Panc1 (cell line): ENCODE results near the gene AOAH. TPM values are rescaled to one million over a fixed set of nuclear protein-coding genes. Genes with fewer than 3 reads are reported as not detected.

ENCODE experiments used
- ATAC-seq: fragments of 200-7000 bp; cut with Tn5 transposase; 2 replicates; pipeline ENCODE4 v1.9.1; 2020; ENCODE audit warnings: mild to moderate bottlenecking, moderate library complexity
- BruUV-seq: library from RNA; stranded (reverse); fragments of 400-500 nt; replicated peaks from 2 replicates; lab custom pipeline; 2021; lab: Mats Ljungman, UMichigan
- CTCF ChIA-PET: fragments of 300-600 bp; sonication (Branson Sonifier 250); formaldehyde crosslinking; loops from one replicate; lab custom pipeline; 2022; ENCODE audit warnings: antibody characterized with exemption; lab: Charles Lee
- POLR2A ChIA-PET: fragments of 300-600 bp; sonication (Branson Sonifier 250); formaldehyde crosslinking; loops from one replicate; lab custom pipeline; 2022; ENCODE audit warnings: antibody characterized with exemption; lab: Charles Lee
- DNase-seq: peaks from one replicate; pipeline ENCODE4 v3.0.0-alpha.2; 2010; ENCODE audit warnings: low read depth, low spot score
- H3K27ac ChIP-seq: 2 replicates; pipeline ENCODE4 v1.5.1; 2011; ENCODE audit warnings: mild to moderate bottlenecking, low read length, inconsistent platforms
- H3K27me3 ChIP-seq: fragments of 200-500 bp; sonication (Bioruptor generic); 2 replicates; pipeline ENCODE4 v1.6.0; 2014; ENCODE audit warnings: low read length, inconsistent platforms; ENCODE audit not compliant: control insufficient read depth, insufficient read depth
- H3K36me3 ChIP-seq: fragments of 200-500 bp; sonication (Bioruptor generic); 2 replicates; pipeline ENCODE4 v1.5.1; 2014; ENCODE audit warnings: inconsistent platforms, mild to moderate bottlenecking, low read length, moderate library complexity; ENCODE audit not compliant: control insufficient read depth, insufficient read depth
- H3K4me1 ChIP-seq: 2 replicates; pipeline ENCODE4 v1.5.1; 2011; ENCODE audit warnings: inconsistent platforms, mild to moderate bottlenecking, low read length, moderate library complexity; ENCODE audit not compliant: control insufficient read depth, insufficient read depth
- H3K4me3 ChIP-seq, 2 experiments: 2 replicates each; pipeline ENCODE4 v1.5.1; 2011 to 2012; ENCODE audit warnings: low read depth in 2 of 2, low read length in 2 of 2, mild to moderate bottlenecking in 2 of 2, inconsistent platforms in 1 of 2, moderate library complexity in 1 of 2
- H3K9me3 ChIP-seq: fragments of 200-500 bp; sonication (Bioruptor generic); 2 replicates; pipeline ENCODE4 v1.5.1; 2014; ENCODE audit warnings: low read depth, mild to moderate bottlenecking, inconsistent platforms, low read length, moderate library complexity; ENCODE audit not compliant: control insufficient read depth, insufficient read depth
- POLR2AphosphoS5 ChIP-seq: IDR thresholded peaks from 2 replicates; pipeline ENCODE4 v1.6.1; 2012; ENCODE audit warnings: mild to moderate bottlenecking, low read depth, low read length, moderate library complexity
- SIN3A ChIP-seq: IDR thresholded peaks from 2 replicates; pipeline ENCODE4 v1.6.1; 2012; ENCODE audit warnings: low read depth, mild to moderate bottlenecking, low read length, moderate library complexity, borderline replicate concordance; ENCODE audit not compliant: insufficient read depth
- TCF7L2 ChIP-seq: IDR thresholded peaks from 2 replicates; pipeline ENCODE4 v1.6.1; 2011; ENCODE audit warnings: mild to moderate bottlenecking, low read depth, low read length, inconsistent platforms
- in situ Hi-C: cut with HindIII; loops from 2 replicates; pipeline ENCODE4 v1.10.0; 2016; ENCODE audit warnings: low sequenced_read_pairs, low pct_unique_long_range_greater_than_20kb
- intact Hi-C: fragments of 100-400 bp; cut with micrococcal nuclease; formaldehyde crosslinking; loops from one replicate; pipeline ENCODE4 v1.10.0; 2022; ENCODE audit not compliant: unreplicated experiment
- total RNA-seq: library from RNA; stranded (reverse); gene quantifications from one replicate; pipeline ENCODE4 v1.2.1, GENCODE V29; 2021; ENCODE audit not compliant: unreplicated experiment
- TF ChIP-seq, protein P1 (sequence below), 2 experiments: IDR thresholded peaks; 2 replicates each; pipeline ENCODE4 v1.6.1; 2011 to 2012; ENCODE audit warnings: low read depth in 2 of 2, control low read depth in 1 of 2, low read length in 1 of 2, mild to moderate bottlenecking in 1 of 2, moderate library complexity in 1 of 2; ENCODE audit not compliant: insufficient read depth in 1 of 2
- TF ChIP-seq, protein P2 (sequence below): fragments of 450-650 bp; IDR thresholded peaks from 2 replicates; pipeline ENCODE4 v1.5.1; 2017; ENCODE audit warnings: mild to moderate bottlenecking

Gene AOAH
- total RNA-seq, 1 experiment from 2014 or later = 0.31 TPM

DNA sequence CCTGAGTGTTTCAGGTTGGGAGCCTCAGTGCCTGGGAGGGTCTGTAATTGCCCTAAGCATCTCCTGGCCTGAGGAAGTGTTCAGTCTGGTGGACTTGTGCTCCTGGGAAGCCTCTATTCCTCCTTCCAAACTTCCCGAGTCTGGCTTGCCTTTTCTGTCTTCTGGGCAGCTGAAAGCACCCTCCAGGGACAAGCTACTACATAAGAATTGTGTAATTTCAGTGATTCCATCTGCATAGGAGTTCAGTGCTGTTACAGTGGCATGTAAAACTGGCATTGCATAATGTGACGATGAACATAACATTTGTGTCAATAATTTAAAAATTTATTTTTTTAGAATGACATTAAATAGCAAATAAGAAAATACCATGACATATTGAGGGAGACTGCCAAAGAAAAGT, 109.3 kb downstream of the AOAH start:
- no peaks in the 10 kb centered on the region for H3K27me3 ChIP-seq
- CTCF ChIA-PET = no interaction called here
- DNase-seq (no peak), ATAC-seq (no peak)
- no peaks in the 10 kb centered on the region for H3K36me3 ChIP-seq
- no peaks in the 10 kb centered on the region for H3K9me3 ChIP-seq
- BruUV-seq = no TSS peak
- POLR2A ChIA-PET = no interaction called here
- in situ Hi-C loops = no loop called here
- H3K4me1 ChIP-seq = no peaks in the 10 kb centered on the region
- no peak overlapping the region for H3K27ac ChIP-seq
- H3K4me3 ChIP-seq = no peak overlapping the region
- intact Hi-C loops = no loop called here
- TF ChIP-seq POLR2AphosphoS5 (no peak), TCF7L2 (no peak), SIN3A (no peak)
- TF ChIP-seq, protein P1, sequence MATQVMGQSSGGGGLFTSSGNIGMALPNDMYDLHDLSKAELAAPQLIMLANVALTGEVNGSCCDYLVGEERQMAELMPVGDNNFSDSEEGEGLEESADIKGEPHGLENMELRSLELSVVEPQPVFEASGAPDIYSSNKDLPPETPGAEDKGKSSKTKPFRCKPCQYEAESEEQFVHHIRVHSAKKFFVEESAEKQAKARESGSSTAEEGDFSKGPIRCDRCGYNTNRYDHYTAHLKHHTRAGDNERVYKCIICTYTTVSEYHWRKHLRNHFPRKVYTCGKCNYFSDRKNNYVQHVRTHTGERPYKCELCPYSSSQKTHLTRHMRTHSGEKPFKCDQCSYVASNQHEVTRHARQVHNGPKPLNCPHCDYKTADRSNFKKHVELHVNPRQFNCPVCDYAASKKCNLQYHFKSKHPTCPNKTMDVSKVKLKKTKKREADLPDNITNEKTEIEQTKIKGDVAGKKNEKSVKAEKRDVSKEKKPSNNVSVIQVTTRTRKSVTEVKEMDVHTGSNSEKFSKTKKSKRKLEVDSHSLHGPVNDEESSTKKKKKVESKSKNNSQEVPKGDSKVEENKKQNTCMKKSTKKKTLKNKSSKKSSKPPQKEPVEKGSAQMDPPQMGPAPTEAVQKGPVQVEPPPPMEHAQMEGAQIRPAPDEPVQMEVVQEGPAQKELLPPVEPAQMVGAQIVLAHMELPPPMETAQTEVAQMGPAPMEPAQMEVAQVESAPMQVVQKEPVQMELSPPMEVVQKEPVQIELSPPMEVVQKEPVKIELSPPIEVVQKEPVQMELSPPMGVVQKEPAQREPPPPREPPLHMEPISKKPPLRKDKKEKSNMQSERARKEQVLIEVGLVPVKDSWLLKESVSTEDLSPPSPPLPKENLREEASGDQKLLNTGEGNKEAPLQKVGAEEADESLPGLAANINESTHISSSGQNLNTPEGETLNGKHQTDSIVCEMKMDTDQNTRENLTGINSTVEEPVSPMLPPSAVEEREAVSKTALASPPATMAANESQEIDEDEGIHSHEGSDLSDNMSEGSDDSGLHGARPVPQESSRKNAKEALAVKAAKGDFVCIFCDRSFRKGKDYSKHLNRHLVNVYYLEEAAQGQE (IDR thresholded peaks at IDR 0.05; ENCODE audit: insufficient read depth in 1 of 2, low read depth in 2 of 2, low read length in 1 of 2) = no peak
- TF ChIP-seq, protein P2, sequence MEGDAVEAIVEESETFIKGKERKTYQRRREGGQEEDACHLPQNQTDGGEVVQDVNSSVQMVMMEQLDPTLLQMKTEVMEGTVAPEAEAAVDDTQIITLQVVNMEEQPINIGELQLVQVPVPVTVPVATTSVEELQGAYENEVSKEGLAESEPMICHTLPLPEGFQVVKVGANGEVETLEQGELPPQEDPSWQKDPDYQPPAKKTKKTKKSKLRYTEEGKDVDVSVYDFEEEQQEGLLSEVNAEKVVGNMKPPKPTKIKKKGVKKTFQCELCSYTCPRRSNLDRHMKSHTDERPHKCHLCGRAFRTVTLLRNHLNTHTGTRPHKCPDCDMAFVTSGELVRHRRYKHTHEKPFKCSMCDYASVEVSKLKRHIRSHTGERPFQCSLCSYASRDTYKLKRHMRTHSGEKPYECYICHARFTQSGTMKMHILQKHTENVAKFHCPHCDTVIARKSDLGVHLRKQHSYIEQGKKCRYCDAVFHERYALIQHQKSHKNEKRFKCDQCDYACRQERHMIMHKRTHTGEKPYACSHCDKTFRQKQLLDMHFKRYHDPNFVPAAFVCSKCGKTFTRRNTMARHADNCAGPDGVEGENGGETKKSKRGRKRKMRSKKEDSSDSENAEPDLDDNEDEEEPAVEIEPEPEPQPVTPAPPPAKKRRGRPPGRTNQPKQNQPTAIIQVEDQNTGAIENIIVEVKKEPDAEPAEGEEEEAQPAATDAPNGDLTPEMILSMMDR = no peak

DNA sequence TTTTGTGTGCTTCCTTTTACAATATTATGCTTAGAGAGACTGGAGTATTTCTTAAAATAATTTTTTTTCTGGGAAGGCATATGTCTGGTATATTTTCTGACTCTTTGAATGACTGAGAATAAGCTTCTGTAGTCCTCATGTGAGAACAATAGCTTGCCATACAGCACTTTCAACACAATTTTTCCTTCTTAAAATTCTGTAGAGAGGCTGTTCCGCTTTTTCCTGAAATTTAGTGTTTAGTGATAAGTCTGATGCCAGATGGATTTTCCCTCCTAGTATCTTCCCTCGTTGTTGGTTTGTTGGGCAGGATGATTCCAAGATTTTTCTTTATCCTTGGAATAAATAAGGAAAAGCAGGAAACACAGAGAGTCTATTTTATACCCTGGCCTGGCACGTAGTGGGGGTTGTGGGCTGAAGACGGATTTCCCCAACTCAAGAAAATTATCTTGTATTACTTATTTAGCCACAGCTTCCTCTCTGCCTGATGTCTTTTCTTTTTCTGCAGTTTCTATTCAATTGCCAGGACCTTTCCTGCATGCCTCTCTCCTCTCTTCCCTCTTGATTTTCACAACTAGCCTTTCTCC, 111.2 kb downstream of the AOAH start:
- no peaks in the 10 kb centered on the region for H3K27me3 ChIP-seq
- BruUV-seq = no TSS peak
- ATAC-seq = no peak
- H3K4me1 ChIP-seq = no peaks in the 10 kb centered on the region
- no peaks in the 10 kb centered on the region for H3K9me3 ChIP-seq
- H3K27ac ChIP-seq = no peak overlapping the region
- ChIA-PET CTCF (interaction anchor here (0.6 kb wide), 1 partner anchor 34 kb away, joined by 4 read pairs; no protein-coding TSS in a partner anchor), POLR2A (no interaction called here)
- H3K4me3 ChIP-seq = no peak overlapping the region
- intact Hi-C loops = no loop called here
- in situ Hi-C loops = no loop called here
- TF ChIP-seq, protein P2 = no peak
- TF ChIP-seq SIN3A (no peak), POLR2AphosphoS5 (no peak), TCF7L2 (no peak)
- TF ChIP-seq, protein P1 (IDR thresholded peaks at IDR 0.05; ENCODE audit: insufficient read depth in 1 of 2, low read depth in 2 of 2, low read length in 1 of 2) = no peak
- DNase-seq = no peak
- no peaks in the 10 kb centered on the region for H3K36me3 ChIP-seq
